ENCODE data around the gene ZNRF3.
"Not testable (repeated sequence)": the region's sequence is repeated elsewhere in the genome, so short reads cannot be mapped to it uniquely, and the experiment has no call there.

Gene ZNRF3

GRCh38 chr22:28933321-28933720 is 49.9 kb downstream of the ZNRF3 start:
- no peak for DNase-seq (ENCODE audit: low spot score)

- no peak for DNase-seq (ENCODE audit: low spot score)
Measured at GRCh38 chr22:28934026-28934425, 50.7 kb downstream of the ZNRF3 start.

- DNase-seq (ENCODE audit: low spot score): no peak
Measured at GRCh38 chr22:28935140-28935539, 51.8 kb downstream of the ZNRF3 start.

- DNase-seq (ENCODE audit: low spot score): no peak
Measured at GRCh38 chr22:28935713-28936112, 52.3 kb downstream of the ZNRF3 start.

- no peak for DNase-seq (ENCODE audit: low spot score)
Measured at GRCh38 chr22:28936200-28936599, 52.8 kb downstream of the ZNRF3 start.

- DNase-seq (ENCODE audit: low spot score): peak; percentile 65
Measured at GRCh38 chr22:28937206-28938025, 54.0 kb downstream of the ZNRF3 start.

- DNase-seq (ENCODE audit: low spot score): no peak
Measured at GRCh38 chr22:28938286-28938833, 55.0 kb downstream of the ZNRF3 start.

GRCh38 chr22:28939394-28939793 is 56.0 kb downstream of the ZNRF3 start:
- no peak for DNase-seq (ENCODE audit: low spot score)

- DNase-seq (ENCODE audit: low spot score): no peak
Measured at GRCh38 chr22:28939932-28940331, 56.6 kb downstream of the ZNRF3 start.

GRCh38 chr22:28940441-28940840 is 57.1 kb downstream of the ZNRF3 start:
- no peak for DNase-seq (ENCODE audit: low spot score)

GRCh38 chr22:28942333-28942732 is 59.0 kb downstream of the ZNRF3 start:
- DNase-seq (ENCODE audit: low spot score): no peak

GRCh38 chr22:28942801-28943500 is 59.6 kb downstream of the ZNRF3 start:
- no peak for DNase-seq (ENCODE audit: low spot score)

GRCh38 chr22:28943501-28943879 is 60.1 kb downstream of the ZNRF3 start:
- no peak for DNase-seq (ENCODE audit: low spot score)

- no peak for DNase-seq (ENCODE audit: low spot score)
Measured at GRCh38 chr22:28947125-28947524, 63.8 kb downstream of the ZNRF3 start.

- no peak for DNase-seq (ENCODE audit: low spot score)
Measured at GRCh38 chr22:28948424-28948823, 65.1 kb downstream of the ZNRF3 start.

GRCh38 chr22:28948860-28949551 is 65.6 kb downstream of the ZNRF3 start:
- DNase-seq (ENCODE audit: low spot score): not testable (repeated sequence)

GRCh38 chr22:28949788-28950187 is 66.4 kb downstream of the ZNRF3 start:
- no peak for DNase-seq (ENCODE audit: low spot score)

GRCh38 chr22:28950617-28951411 is 67.4 kb downstream of the ZNRF3 start:
- no peak for DNase-seq (ENCODE audit: low spot score)

GRCh38 chr22:28951530-28951929 is 68.2 kb downstream of the ZNRF3 start:
- no peak for DNase-seq (ENCODE audit: low spot score)

- DNase-seq (ENCODE audit: low spot score): peak; percentile 90
Measured at GRCh38 chr22:28951969-28952521, 68.7 kb downstream of the ZNRF3 start.

- DNase-seq (ENCODE audit: low spot score): no peak
Measured at GRCh38 chr22:28952857-28953256, 69.5 kb downstream of the ZNRF3 start.

Measured in COLO829 (cell line).